ENCODE results near the gene DDOST. TPM values are rescaled to one million over a fixed set of nuclear protein-coding genes. Genes with fewer than 3 reads are reported as not detected.

The DDOST gene
- total RNA-seq, 4 donors from 2014 or later = 83.4 to 116 (median 110) TPM

DNA sequence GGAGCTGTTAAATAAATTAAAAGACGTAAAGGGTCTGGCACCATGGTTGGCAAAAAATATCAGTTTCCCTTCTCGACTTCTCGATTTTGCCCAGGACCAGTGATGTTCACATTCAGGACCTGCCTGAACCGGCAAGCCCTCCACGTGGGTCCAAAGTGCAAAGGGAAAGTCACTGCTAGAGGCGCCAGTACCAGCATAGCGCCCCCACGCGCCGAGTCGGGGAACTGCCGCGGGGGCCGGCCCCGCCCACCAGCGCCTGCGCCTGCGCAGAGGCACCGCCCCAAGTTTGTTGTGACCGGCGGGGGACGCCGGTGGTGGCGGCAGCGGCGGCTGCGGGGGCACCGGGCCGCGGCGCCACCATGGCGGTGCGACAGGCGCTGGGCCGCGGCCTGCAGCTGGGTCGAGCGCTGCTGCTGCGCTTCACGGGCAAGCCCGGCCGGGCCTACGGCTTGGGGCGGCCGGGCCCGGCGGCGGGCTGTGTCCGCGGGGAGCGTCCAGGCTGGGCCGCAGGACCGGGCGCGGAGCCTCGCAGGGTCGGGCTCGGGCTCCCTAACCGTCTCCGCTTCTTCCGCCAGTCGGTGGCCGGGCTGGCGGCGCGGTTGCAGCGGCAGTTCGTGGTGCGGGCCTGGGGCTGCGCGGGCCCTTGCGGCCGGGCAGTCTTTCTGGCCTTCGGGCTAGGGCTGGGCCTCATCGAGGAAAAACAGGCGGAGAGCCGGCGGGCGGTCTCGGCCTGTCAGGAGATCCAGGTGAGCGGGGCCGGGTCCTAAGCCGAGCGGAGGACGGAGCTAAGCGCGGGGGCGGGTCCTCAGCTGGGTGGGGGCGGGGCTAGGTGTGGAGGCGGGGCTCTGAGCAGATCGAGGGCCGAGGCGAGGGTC is 27.7 kb downstream of the DDOST start, which contains the start of gene PINK1:
Gene PINK1 (plus strand): TSS at position 269 of the 875 bp plus-strand sequence. CDS start 91 bp downstream, at position 360.
- peaks cover 0 to 23% of the 10 kb centered on the region in 2 donors for H3K36me3 ChIP-seq
- ATAC-seq = peak; percentile 92
- TF ChIP-seq EP300 (IDR thresholded peaks at IDR 0.05) (no peak), POLR2AphosphoS5 (IDR thresholded peaks at IDR 0.05) (peak; percentile 39), POLR2A (IDR thresholded peaks at IDR 0.05) (peak; percentile 82 to 92)
- TF ChIP-seq, protein P1, sequence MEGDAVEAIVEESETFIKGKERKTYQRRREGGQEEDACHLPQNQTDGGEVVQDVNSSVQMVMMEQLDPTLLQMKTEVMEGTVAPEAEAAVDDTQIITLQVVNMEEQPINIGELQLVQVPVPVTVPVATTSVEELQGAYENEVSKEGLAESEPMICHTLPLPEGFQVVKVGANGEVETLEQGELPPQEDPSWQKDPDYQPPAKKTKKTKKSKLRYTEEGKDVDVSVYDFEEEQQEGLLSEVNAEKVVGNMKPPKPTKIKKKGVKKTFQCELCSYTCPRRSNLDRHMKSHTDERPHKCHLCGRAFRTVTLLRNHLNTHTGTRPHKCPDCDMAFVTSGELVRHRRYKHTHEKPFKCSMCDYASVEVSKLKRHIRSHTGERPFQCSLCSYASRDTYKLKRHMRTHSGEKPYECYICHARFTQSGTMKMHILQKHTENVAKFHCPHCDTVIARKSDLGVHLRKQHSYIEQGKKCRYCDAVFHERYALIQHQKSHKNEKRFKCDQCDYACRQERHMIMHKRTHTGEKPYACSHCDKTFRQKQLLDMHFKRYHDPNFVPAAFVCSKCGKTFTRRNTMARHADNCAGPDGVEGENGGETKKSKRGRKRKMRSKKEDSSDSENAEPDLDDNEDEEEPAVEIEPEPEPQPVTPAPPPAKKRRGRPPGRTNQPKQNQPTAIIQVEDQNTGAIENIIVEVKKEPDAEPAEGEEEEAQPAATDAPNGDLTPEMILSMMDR (IDR thresholded peaks at IDR 0.05) = peak; percentile 98 to 99 (median 99)
- H3K27ac ChIP-seq = peak within 1 kb of the TSS; percentile 93 to 97 (median 95)
- peaks cover 2 to 41% (median 10%) of the 10 kb centered on the region in 3 donors for H3K4me1 ChIP-seq
- peak within 1 kb of the TSS; percentile 92 to 98 for H3K4me3 ChIP-seq
- no peaks in the 10 kb centered on the region for H3K9me3 ChIP-seq
- no peaks in the 10 kb centered on the region for H3K27me3 ChIP-seq
- 10 to 21% methylated on average over 3 to 6 of the region's 93 CpGs for WGBS, 2 donors (ENCODE audit: low coverage in 1 of 2)

DNA sequence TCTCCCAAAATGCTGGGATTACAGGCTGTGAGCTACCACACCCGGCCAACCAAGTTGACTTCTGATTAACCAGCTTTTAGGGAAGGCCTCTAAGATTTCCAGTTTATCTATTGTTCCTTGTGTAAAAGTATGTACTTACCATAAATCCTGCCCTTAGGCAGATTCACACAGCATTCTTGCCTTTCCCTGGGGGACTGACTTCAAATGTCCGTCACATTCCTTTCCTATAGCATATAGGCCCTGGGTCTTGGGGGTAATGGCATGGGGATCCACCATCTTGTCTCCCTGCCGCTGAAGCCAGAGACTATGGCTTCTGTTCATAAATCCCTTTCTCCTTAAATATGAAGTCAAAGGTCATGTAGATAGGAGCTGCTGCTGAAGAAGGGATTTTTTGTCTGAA is 28.8 kb downstream of the DDOST start:
- whole genome bisulfite sequencing, 2 donors (ENCODE audit: low coverage in 1 of 2) = 50 to 80% methylated on average over 1 to 2 of the region's 3 CpGs
- TF ChIP-seq POLR2AphosphoS5 (IDR thresholded peaks at IDR 0.05) (no peak), POLR2A (IDR thresholded peaks at IDR 0.05) (no peak), EP300 (IDR thresholded peaks at IDR 0.05) (no peak)
- TF ChIP-seq, protein P1 (IDR thresholded peaks at IDR 0.05) = no peak
- Histone ChIP-seq H3K36me3 (peaks cover 0 to 13% of the 10 kb centered on the region in 2 donors), H3K4me1 (peaks cover 2 to 41% (median 10%) of the 10 kb centered on the region in 3 donors), H3K4me3 (no peak overlapping the region), H3K27me3 (no peaks in the 10 kb centered on the region), H3K9me3 (no peaks in the 10 kb centered on the region), H3K27ac (no peak overlapping the region)
- ATAC-seq = no peak

DNA sequence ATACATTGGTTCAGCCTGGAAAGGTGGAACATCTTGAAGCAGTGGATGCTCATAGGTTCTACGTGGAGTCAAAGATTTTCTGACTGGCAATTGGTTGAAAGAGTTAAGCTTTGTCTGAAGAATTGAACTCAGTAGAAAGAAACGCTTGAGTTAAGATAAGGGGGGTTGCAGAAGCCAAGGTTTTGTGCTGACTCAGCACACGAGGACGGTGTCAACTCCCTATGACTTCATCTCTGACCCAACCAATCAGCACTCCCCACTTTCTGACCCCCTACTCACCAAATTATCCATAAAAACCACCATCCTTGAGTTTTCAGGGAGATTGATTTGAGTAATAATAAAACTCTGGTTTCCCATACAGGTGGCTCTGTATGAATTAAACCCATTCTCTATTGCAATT is 30.4 kb downstream of the DDOST start:
- Histone ChIP-seq H3K4me1 (peaks cover 2 to 25% (median 10%) of the 10 kb centered on the region in 3 donors), H3K27me3 (peaks cover 10% of the 10 kb centered on the region), H3K27ac (no peak overlapping the region), H3K4me3 (no peak overlapping the region), H3K9me3 (no peaks in the 10 kb centered on the region), H3K36me3 (no peaks in the 10 kb centered on the region)
- ATAC-seq = no peak
- WGBS, 2 donors (ENCODE audit: low coverage in 1 of 2) = 30 to 43% methylated on average over 4 of the region's 4 CpGs
- TF ChIP-seq EP300 (IDR thresholded peaks at IDR 0.05) (no peak), POLR2A (IDR thresholded peaks at IDR 0.05) (no peak), POLR2AphosphoS5 (IDR thresholded peaks at IDR 0.05) (no peak)
- TF ChIP-seq, protein P1 (IDR thresholded peaks at IDR 0.05) = no peak

- no peaks in the 10 kb centered on the region for H3K4me1 ChIP-seq
- WGBS, 2 donors (ENCODE audit: low coverage in 1 of 2) = 63 to 67% methylated on average over 1 of the region's 1 CpG
- H3K27me3 ChIP-seq = peaks cover 27% of the 10 kb centered on the region
- no peak overlapping the region for H3K4me3 ChIP-seq
- H3K27ac ChIP-seq = no peak overlapping the region
- no peaks in the 10 kb centered on the region for H3K9me3 ChIP-seq
- ATAC-seq = no peak
- TF ChIP-seq, protein P1 (IDR thresholded peaks at IDR 0.05) = no peak
- no peak for TF ChIP-seq EP300 (IDR thresholded peaks at IDR 0.05)
- TF ChIP-seq POLR2A (IDR thresholded peaks at IDR 0.05) = no peak
- no peak for TF ChIP-seq POLR2AphosphoS5 (IDR thresholded peaks at IDR 0.05)
- no peaks in the 10 kb centered on the region for H3K36me3 ChIP-seq
These were observed 34.6 kb downstream of the DDOST start for GRCh38 chr1:20626524-20626923.

DNA sequence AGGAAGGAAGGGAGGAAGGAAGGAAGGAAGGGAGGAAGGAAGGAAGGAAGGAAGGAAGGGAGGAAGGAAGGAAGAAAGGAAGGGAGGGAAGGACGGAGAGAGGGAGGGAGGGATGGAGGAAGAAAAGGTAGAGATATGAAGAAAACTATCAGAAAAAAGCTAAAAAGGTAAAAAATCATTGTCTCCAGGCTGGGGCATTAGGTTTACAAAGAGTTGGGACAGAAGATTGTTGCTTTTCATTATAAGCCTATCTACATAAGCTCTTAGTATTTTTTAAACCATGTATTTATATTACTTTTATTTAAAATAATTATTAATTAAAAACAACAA is 35.1 kb downstream of the DDOST start:
- ATAC-seq = no peak
- H3K9me3 ChIP-seq = no peaks in the 10 kb centered on the region
- TF ChIP-seq POLR2A (IDR thresholded peaks at IDR 0.05) (no peak), POLR2AphosphoS5 (IDR thresholded peaks at IDR 0.05) (no peak), EP300 (IDR thresholded peaks at IDR 0.05) (no peak)
- TF ChIP-seq, protein P1 (IDR thresholded peaks at IDR 0.05) = no peak
- no peaks in the 10 kb centered on the region for H3K4me1 ChIP-seq
- no peak overlapping the region for H3K4me3 ChIP-seq
- no peaks in the 10 kb centered on the region for H3K36me3 ChIP-seq
- peaks cover 27% of the 10 kb centered on the region for H3K27me3 ChIP-seq
- WGBS, 2 donors (ENCODE audit: low coverage in 1 of 2) = 80 to 86% methylated on average over 1 of the region's 1 CpG
- H3K27ac ChIP-seq = no peak overlapping the region

All from gastroesophageal sphincter (tissue), 4 donors.